ENCODE measurements around the gene DHX16. TPM values are rescaled to one million over a fixed set of nuclear protein-coding genes. Genes with fewer than 3 reads are reported as not detected.

DHX16 gene
- total and polyA plus RNA-seq, 4 donors, result 23.4 to 31.7 (median 30.0) TPM

GRCh38 chr6:30619561-30619960 lies 53.2 kb downstream of the DHX16 start:
- Histone ChIP-seq H3K4me3 (no peak overlapping the region), H3K36me3 (ENCODE audit: control insufficient read depth in 4 of 4, insufficient read depth in 4 of 4, low read length in 4 of 4) (peaks cover 11 to 39% (median 18%) of the 10 kb centered on the region in 4 donors), H3K9ac (ENCODE audit: insufficient read depth in 1 of 2, low read length in 2 of 2) (no peak overlapping the region), H3K27ac (ENCODE audit: low read depth in 1 of 2, low read length in 1 of 2) (no peak overlapping the region), H3K4me1 (ENCODE audit: control insufficient read depth in 5 of 5, insufficient read depth in 5 of 5, low read length in 5 of 5) (peaks cover 0 to 10% (median 3%) of the 10 kb centered on the region in 5 donors), H3K9me3 (ENCODE audit: control insufficient read depth in 4 of 4, insufficient read depth in 3 of 4, low read length in 3 of 4) (no peaks in the 10 kb centered on the region), H3K27me3 (ENCODE audit: control insufficient read depth in 3 of 3, insufficient read depth in 3 of 3, low read length in 2 of 3) (no peaks in the 10 kb centered on the region)
- ATAC-seq (ENCODE audit: insufficient read depth, low FRiP score) (no peak), DNase-seq (no peak)
- TF ChIP-seq CTCF (IDR thresholded peaks at IDR 0.05; ENCODE audit: control extremely low read depth, extremely low read depth), result no peak
- WGBS, 2 donors, result 96% methylated on average over 11 of the region's 11 CpGs

- Histone ChIP-seq H3K9me3 (ENCODE audit: control insufficient read depth in 4 of 4, insufficient read depth in 3 of 4, low read length in 3 of 4) (no peaks in the 10 kb centered on the region), H3K9ac (ENCODE audit: insufficient read depth in 1 of 2, low read length in 2 of 2) (peak overlapping the region; percentile 96 to 100), H3K27me3 (ENCODE audit: control insufficient read depth in 3 of 3, insufficient read depth in 3 of 3, low read length in 2 of 3) (no peaks in the 10 kb centered on the region), H3K4me3 (peak overlapping the region; percentile 45), H3K27ac (ENCODE audit: low read depth in 1 of 2, low read length in 1 of 2) (peak overlapping the region; percentile 66 to 85), H3K36me3 (ENCODE audit: control insufficient read depth in 4 of 4, insufficient read depth in 4 of 4, low read length in 4 of 4) (peaks cover 8 to 36% (median 16%) of the 10 kb centered on the region in 4 donors), H3K4me1 (ENCODE audit: control insufficient read depth in 5 of 5, insufficient read depth in 5 of 5, low read length in 5 of 5) (peaks cover 0 to 22% (median 10%) of the 10 kb centered on the region in 5 donors)
- no peak for DNase-seq
- no peak for TF ChIP-seq CTCF (IDR thresholded peaks at IDR 0.05; ENCODE audit: control extremely low read depth, extremely low read depth)
- no peak for ATAC-seq (ENCODE audit: insufficient read depth, low FRiP score)
- 7 to 14% methylated on average over 8 of the region's 8 CpGs for WGBS, 2 donors
Measured at GRCh38 chr6:30618270-30618797, 54.5 kb downstream of the DHX16 start.

- 0% methylated on average over 34 of the region's 34 CpGs for WGBS, 2 donors
- peak; percentile 86 for ATAC-seq (ENCODE audit: insufficient read depth, low FRiP score)
- peak within 1 kb of the TSS; percentile 79 for H3K4me3 ChIP-seq
Measured at GRCh38 chr6:30617565-30618269, 55.1 kb downstream of the DHX16 start, which contains the start of gene MRPS18B. Gene MRPS18B, plus strand, starts transcription at chr6:30617840. Its CDS starts 26 bp downstream, at chr6:30617866.

More at GRCh38 chr6:30617565-30618269, 55.1 kb downstream of the DHX16 start, which contains the start of gene MRPS18B:
- peak within 1 kb of the TSS; percentile 100 for H3K9ac ChIP-seq (ENCODE audit: insufficient read depth in 1 of 2, low read length in 2 of 2)
- peak within 1 kb of the TSS; percentile 98 to 100 for H3K27ac ChIP-seq (ENCODE audit: low read depth in 1 of 2, low read length in 1 of 2)
- no peak for TF ChIP-seq CTCF (IDR thresholded peaks at IDR 0.05; ENCODE audit: control extremely low read depth, extremely low read depth)
- no peaks in the 10 kb centered on the region for H3K27me3 ChIP-seq (ENCODE audit: control insufficient read depth in 3 of 3, insufficient read depth in 3 of 3, low read length in 2 of 3)
- H3K9me3 ChIP-seq (ENCODE audit: control insufficient read depth in 4 of 4, insufficient read depth in 3 of 4, low read length in 3 of 4), result no peaks in the 10 kb centered on the region
- peak; percentile 98 to 100 (median 99) for DNase-seq
- peaks cover 0 to 28% (median 14%) of the 10 kb centered on the region in 5 donors for H3K4me1 ChIP-seq (ENCODE audit: control insufficient read depth in 5 of 5, insufficient read depth in 5 of 5, low read length in 5 of 5)
- H3K36me3 ChIP-seq (ENCODE audit: control insufficient read depth in 4 of 4, insufficient read depth in 4 of 4, low read length in 4 of 4), result peaks cover 6 to 35% (median 14%) of the 10 kb centered on the region in 4 donors

All from lung (tissue), 12 donors.